Loucy (cell line): ENCODE results near the gene PEX5L.

Experiments
- CTCF ChIP-seq: fragments of 200-600 bp; sonication (generic); conservative IDR thresholded peaks from 2 replicates; pipeline ENCODE4 v1.5.1; 2014; ENCODE audit warnings: mild to moderate bottlenecking, antibody characterized with exemption, low read length
- EZH2phosphoT487 ChIP-seq: fragments of 200-600 bp; IDR thresholded peaks from 2 replicates; pipeline ENCODE4 v1.6.1; 2018; ENCODE audit warnings: antibody characterized with exemption, mild to moderate bottlenecking, moderate library complexity, borderline replicate concordance

- no peak for TF ChIP-seq CTCF
- TF ChIP-seq EZH2phosphoT487 = no peak
These were observed 12.1 kb upstream of the PEX5L start for GRCh38 chr3:180048840-180049239.
